GM12892 (cell line): Measurements from ENCODE around the gene GATA3.

Source experiments
- DNase-seq: peaks from one replicate; pipeline ENCODE4 v3.0.0; 2011; ENCODE audit not compliant: insufficient read length
- FAIRE-seq: peaks from 2 replicates; lab custom pipeline; 2011; peaks lifted over from hg19 to GRCh38; lab: Jason Lieb, UNC
- POLR2A ChIP-seq: IDR thresholded peaks from 2 replicates; pipeline ENCODE4 v1.6.1; 2011; ENCODE audit warnings: low read depth, low read length, control low read depth
- POLR2AphosphoS5 ChIP-seq: IDR thresholded peaks from 2 replicates; pipeline ENCODE4 v1.6.1; 2011; ENCODE audit warnings: low read depth, low read length, control low read depth
- TAF1 ChIP-seq: IDR thresholded peaks from 2 replicates; pipeline ENCODE4 v1.6.1; 2011; ENCODE audit warnings: low read depth, mild to moderate bottlenecking, control low read depth, low read length, borderline replicate concordance

Gene GATA3

DNA sequence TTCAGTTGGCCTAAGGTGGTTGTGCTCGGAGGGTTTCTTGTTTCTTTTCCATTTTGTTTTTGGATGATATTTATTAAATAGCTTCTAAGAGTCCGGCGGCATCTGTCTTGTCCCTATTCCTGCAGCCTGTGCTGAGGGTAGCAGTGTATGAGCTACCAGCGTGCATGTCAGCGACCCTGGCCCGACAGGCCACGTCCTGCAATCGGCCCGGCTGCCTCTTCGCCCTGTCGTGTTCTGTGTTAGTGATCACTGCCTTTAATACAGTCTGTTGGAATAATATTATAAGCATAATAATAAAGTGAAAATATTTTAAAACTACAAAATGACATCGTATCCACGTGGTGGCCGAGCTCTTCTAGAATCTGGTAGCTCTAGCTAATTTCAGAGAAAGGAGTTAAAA lies 20.4 kb downstream of the GATA3 start:
- FAIRE-seq (no peak), DNase-seq (no peak)
- TF ChIP-seq POLR2AphosphoS5 (no peak), POLR2A (no peak), TAF1 (no peak)

DNA sequence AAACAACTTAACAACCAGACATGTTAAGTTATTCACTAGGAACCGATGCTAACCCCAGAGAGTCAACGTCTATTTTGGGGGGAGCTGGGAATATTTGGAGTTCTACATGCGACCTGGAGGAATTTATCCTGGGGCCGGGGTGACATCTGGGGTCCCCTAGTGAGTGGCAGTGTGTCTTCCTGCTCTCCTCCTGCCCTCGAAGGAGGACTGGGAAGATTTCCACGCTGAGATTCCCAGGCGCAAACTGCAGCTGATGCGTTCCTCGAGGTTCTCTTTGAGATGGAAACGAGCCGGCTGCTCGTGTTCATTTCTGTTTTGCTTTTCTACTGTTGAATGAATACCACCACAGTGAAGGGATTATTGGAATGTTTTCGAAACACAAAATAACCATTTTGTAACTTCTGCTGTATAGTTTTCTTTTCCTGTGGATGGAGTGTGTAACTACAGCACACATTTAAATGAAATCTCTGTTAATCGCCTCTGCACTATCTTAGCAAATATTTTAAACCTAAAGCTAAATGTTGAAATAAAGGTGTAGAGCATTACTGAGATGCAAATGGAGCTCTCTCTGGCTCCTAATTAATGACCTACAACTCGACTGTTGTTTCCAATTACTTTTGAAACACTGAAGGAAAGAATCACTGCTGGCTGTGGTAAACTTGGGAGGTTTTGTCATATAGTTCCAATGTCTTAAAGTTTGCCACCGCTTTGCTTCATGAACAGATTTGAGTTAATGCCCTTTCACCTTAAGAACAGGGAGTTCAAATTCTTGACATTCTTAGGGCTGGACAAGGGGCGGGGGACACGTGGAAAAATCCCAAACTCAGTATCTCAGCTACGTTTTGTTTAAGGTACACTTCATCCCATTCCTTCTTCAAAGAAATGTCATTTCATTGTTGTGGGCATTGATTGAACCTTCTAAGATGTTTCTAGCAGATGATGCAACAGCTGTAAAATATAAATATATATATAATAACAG lies 21.1 kb downstream of the GATA3 start:
- DNase-seq = no peak
- TF ChIP-seq TAF1 (no peak), POLR2AphosphoS5 (0 out of 2 replicates have a peak, but pooled peaks have one; percentile 30)
- peak; percentile 17 for FAIRE-seq

DNA sequence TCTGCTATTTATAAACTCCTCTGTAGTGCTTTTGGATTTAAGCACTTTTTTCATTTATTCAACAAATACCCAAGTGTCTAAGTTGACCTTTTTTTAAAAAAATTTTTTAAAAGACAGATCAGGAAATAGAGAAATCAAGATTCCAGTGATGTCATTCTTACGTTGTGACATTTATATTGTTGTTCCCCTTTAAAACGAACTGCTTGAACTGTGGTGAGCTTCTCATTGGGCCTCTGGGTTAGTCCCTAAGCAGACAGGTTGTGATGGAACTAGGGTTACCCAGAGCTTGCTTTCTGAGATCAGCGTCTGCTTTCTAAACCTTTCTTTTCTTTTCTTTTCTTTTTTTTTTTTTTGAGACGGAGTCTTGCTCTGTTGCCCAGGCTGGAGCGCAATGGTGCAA lies 22.4 kb downstream of the GATA3 start:
- TF ChIP-seq TAF1 (no peak), POLR2A (no peak), POLR2AphosphoS5 (no peak)
- FAIRE-seq (no peak), DNase-seq (no peak)

DNA sequence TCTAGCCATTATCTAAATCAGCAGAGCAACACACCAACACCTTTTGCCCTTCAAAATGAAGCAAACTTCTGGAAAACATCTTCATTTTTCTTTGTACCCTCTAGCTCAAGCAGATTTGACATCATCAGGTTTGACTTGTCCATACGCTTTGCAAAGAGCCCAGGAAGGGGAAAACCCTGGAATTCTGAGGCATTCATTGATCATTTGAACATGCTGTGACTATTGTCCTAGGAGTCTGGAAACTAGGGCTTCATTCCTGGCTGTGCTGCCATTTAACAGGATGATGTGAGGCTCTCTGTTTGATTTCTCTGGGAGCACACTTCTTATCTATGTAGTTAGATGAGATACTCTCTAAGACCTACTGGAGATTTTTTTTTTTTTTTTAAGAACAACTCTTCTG lies 23.5 kb downstream of the GATA3 start:
- DNase-seq = no peak
- FAIRE-seq = no peak
- no peak for TF ChIP-seq TAF1
- TF ChIP-seq POLR2A = no peak
- no peak for TF ChIP-seq POLR2AphosphoS5

DNA sequence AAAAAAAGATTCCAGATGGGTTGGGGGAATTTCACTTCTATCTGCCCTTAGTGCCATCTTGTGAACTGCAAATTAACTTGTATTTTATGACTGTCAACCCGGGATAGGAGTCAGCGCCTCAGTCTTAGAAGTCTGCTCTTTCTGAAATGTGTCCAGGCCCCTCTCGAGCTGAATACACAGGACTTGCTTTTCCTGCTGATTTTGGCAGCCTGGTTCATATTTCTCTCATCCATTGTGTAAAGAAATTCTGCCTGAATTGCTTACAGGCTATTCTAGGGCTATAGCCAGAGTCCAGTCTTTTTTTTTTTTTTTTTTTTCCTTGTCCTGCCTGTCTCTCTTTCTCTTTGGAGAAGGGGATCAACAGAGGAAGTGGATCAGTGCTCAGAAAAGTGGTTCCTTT lies 24.6 kb downstream of the GATA3 start:
- TF ChIP-seq TAF1 (no peak), POLR2AphosphoS5 (no peak), POLR2A (no peak)
- FAIRE-seq (no peak), DNase-seq (no peak)

DNA sequence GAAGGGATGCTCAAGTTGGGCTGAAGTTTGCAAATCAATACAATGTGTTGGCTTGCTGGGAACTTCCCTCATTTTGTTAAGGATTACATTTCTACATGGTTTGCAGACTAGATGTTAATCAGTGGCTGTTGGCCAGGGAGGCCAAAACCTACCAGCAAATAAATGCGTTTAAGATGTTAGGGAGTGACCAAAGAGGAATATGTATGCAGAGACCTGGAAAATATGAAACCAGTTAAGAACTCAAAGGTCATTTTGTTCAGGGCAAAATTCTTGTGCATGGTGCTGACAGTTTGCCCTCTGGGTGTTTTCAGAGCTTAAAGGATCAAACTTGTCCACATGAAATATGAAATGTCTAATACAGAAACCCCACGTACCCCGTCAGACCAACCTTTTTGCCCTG lies 30.3 kb downstream of the GATA3 start:
- DNase-seq (no peak), FAIRE-seq (no peak)
- TF ChIP-seq TAF1 (no peak), POLR2A (no peak), POLR2AphosphoS5 (no peak)

DNA sequence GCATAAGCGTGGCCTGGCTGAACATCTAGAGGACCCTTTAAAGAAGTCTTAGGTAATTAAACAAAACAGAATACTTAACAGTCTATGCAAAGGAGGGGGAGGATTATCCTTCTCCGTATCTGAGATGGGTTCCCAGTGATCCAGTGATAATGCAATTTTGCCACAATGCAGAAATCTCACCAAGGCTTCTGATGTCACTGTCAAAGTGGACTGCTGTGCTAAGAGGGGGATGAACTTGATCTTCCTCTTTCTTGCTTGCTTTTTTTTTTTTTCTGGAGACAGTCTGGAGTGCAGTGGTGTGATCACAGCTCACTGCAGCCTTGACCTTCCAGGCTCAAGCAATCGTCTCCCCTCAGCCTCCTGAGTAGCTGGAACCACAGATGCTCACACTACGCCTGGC lies 30.8 kb downstream of the GATA3 start:
- no peak for FAIRE-seq
- DNase-seq = no peak
- TF ChIP-seq POLR2AphosphoS5 (no peak), POLR2A (no peak), TAF1 (no peak)

DNA sequence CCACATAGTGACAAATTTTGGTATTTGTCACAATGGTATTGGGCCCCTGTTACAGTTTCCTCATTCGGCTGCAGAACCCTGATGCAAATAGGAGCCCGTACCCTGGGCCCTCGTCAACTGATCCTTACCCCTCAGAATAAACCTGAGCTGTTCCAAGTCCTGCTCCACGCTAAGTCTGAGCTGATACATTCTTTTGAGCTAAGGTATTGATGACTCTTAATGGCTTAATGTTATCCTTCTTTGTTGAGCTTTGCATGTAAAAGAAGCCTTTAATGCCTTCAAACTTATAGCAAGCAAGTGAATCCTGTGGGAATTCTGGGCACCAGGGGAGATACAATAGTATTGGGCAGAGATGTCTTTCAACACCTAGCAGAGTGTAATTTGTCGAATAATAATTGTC lies 31.8 kb downstream of the GATA3 start:
- FAIRE-seq (no peak), DNase-seq (no peak)
- TF ChIP-seq POLR2AphosphoS5 (no peak), POLR2A (no peak), TAF1 (no peak)

DNA sequence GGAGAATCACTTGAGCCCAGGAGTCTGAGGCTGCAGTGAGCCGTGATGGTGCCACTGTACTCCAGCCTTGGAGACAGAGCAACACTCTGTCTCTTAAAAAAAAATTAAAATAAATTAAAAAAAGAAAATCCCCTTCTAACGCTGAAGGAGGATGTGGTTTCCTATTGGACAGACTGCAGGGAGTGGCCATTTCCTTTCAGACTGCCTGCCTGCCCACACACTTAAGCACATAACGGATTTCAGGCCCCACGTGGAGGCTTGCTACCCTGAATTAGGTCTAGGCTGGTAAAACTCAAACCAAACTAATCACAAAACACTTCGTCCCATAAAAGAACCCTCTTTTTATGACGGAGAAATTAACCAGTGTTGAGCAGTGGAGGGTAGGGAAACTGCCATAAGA lies 34.0 kb downstream of the GATA3 start:
- no peak for TF ChIP-seq POLR2A
- no peak for TF ChIP-seq POLR2AphosphoS5
- no peak for TF ChIP-seq TAF1
- FAIRE-seq (no peak), DNase-seq (no peak)

DNA sequence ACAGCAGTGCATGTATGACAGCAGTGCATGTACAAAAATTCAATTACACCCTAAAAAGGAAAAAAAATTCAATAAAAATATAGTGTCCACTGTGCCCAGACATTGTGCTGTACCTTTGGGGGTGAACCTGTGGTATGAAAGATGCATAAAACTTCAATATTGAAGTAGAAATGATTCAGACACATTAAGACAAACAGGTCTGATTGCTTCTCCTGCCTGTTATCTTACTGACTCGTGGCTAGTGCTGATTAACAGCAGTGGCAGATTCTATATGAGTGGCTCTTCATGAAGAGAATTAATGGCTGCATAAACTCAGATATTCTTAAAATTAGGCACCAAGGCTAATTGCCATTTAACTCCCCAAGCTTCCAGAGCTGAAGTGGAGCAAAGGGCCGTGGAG lies 37.9 kb downstream of the GATA3 start:
- no peak for FAIRE-seq
- DNase-seq = no peak
- TF ChIP-seq TAF1 = no peak
- no peak for TF ChIP-seq POLR2AphosphoS5
- TF ChIP-seq POLR2A = no peak

DNA sequence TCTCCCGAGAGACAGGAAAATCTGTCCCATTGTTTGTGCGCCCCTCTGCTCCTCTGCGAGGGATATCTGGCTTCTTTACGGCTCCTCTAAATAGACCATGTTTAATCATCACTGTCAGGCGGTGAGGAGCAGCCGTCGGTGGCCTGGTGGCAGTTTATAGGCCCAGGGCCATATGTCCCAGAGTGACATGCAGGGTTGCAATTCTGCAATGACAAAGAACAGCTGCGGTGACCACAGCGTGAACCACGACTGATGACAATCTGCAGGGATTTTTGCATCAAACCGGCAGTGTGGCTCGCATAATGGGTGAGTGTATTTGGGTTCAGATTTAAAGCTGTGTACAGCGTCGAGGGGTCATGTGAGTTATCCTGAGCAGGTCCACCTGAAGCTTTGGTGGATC lies 41.5 kb downstream of the GATA3 start:
- no peak for TF ChIP-seq POLR2AphosphoS5
- TF ChIP-seq TAF1 = no peak
- no peak for TF ChIP-seq POLR2A
- FAIRE-seq (no peak), DNase-seq (no peak)

DNA sequence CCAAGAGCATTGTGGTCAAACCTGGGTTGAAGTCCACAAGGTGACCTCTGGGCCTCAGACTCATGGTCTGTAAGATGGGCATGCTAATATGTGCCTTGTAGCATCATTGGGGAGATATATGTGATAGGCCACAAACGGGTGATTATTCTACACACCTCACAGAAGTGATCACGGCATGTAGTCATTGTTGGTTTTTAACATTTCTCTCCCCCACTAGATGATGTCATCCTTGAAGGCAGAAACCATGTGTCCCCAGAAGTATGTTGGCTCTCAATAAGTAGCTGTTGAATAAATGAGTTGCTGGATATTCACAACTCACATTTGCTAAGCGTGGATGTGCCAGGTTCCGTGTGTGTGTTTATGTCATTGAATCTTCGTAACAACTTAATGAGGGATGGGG lies 42.4 kb downstream of the GATA3 start:
- DNase-seq = no peak
- TF ChIP-seq POLR2AphosphoS5 (no peak), POLR2A (no peak), TAF1 (no peak)
- FAIRE-seq = no peak
